ENCODE measurements around the gene NYNRIN.

GRCh38 chr14:24369907-24370687 lies 28.7 kb upstream of the NYNRIN start:
- TF ChIP-seq MXI1 (IDR thresholded peaks at IDR 0.05; ENCODE audit: low read depth, low read length) = no peak
- TF ChIP-seq, protein P1, sequence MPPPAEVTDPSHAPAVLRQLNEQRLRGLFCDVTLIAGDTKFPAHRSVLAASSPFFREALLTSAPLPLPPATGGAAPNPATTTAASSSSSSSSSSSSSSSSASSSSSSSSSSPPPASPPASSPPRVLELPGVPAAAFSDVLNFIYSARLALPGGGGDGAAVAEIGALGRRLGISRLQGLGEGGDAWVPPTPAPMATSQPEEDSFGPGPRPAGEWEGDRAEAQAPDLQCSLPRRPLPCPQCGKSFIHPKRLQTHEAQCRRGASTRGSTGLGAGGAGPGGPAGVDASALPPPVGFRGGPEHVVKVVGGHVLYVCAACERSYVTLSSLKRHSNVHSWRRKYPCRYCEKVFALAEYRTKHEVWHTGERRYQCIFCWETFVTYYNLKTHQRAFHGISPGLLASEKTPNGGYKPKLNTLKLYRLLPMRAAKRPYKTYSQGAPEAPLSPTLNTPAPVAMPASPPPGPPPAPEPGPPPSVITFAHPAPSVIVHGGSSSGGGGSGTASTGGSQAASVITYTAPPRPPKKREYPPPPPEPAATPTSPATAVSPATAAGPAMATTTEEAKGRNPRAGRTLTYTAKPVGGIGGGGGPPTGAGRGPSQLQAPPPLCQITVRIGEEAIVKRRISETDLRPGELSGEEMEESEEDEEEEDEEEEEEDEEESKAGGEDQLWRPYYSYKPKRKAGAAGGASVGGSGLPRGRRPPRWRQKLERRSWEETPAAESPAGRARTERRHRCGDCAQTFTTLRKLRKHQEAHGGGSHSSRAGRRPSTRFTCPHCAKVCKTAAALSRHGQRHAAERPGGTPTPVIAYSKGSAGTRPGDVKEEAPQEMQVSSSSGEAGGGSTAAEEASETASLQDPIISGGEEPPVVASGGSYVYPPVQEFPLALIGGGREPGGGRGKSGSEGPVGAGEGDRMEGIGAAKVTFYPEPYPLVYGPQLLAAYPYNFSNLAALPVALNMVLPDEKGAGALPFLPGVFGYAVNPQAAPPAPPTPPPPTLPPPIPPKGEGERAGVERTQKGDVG (CRISPR knock-in tag; IDR thresholded peaks at IDR 0.05) = no peak
- TF ChIP-seq KDM1A (IDR thresholded peaks at IDR 0.05; ENCODE audit: borderline replicate concordance) = no peak
- no peak for TF ChIP-seq POLR2AphosphoS5 (IDR thresholded peaks at IDR 0.05; ENCODE audit: low read length)
- no peak for TF ChIP-seq SMC3 (IDR thresholded peaks at IDR 0.05; ENCODE audit: borderline replicate concordance, low read length)
